HL-60/S4 (cell line): ENCODE measurements around the gene ELF1.

ENCODE experiments used
- in situ Hi-C: fragments of 300-500 bp; cut with MboI; formaldehyde crosslinking; loops from 2 replicates; pipeline ENCODE4 v1.14.3; 2022; ENCODE audit warnings: low sequenced_read_pairs

Gene ELF1

GRCh38 chr13:41008349-41008980 lies 10.7 kb downstream of the ELF1 start:
- in situ Hi-C loops, result no loop called here

- in situ Hi-C loops, result no loop called here
These were observed 11.4 kb downstream of the ELF1 start for GRCh38 chr13:41007744-41008128.

- in situ Hi-C loops, result no loop called here
These were observed 12.0 kb downstream of the ELF1 start for GRCh38 chr13:41006978-41007743.

GRCh38 chr13:41006306-41006705 lies 12.8 kb downstream of the ELF1 start:
- in situ Hi-C loops, result no loop called here

GRCh38 chr13:41005704-41006103 lies 13.4 kb downstream of the ELF1 start:
- in situ Hi-C loops, result no loop called here

GRCh38 chr13:41004875-41005693 lies 14.0 kb downstream of the ELF1 start:
- in situ Hi-C loops, result no loop called here

GRCh38 chr13:41002606-41003005 lies 16.5 kb downstream of the ELF1 start:
- in situ Hi-C loops, result no loop called here

GRCh38 chr13:41001695-41002094 lies 17.4 kb downstream of the ELF1 start:
- in situ Hi-C loops, result no loop called here

GRCh38 chr13:40999416-40999815 lies 19.7 kb downstream of the ELF1 start:
- in situ Hi-C loops, result no loop called here

GRCh38 chr13:40996426-40997092 lies 22.6 kb downstream of the ELF1 start:
- in situ Hi-C loops, result no loop called here

- in situ Hi-C loops, result no loop called here
These were observed 23.1 kb downstream of the ELF1 start for GRCh38 chr13:40995997-40996396.

GRCh38 chr13:40994581-40995230 lies 24.4 kb downstream of the ELF1 start:
- in situ Hi-C loops, result no loop called here

GRCh38 chr13:40993987-40994386 lies 25.1 kb downstream of the ELF1 start:
- in situ Hi-C loops, result no loop called here

GRCh38 chr13:40992678-40993518 lies 26.2 kb downstream of the ELF1 start:
- in situ Hi-C loops, result no loop called here

GRCh38 chr13:40987606-40988280 lies 31.4 kb downstream of the ELF1 start:
- in situ Hi-C loops, result no loop called here

- in situ Hi-C loops, result no loop called here
These were observed 32.8 kb downstream of the ELF1 start for GRCh38 chr13:40986101-40986856.

GRCh38 chr13:40985381-40986100 lies 33.6 kb downstream of the ELF1 start:
- in situ Hi-C loops, result no loop called here
